Colonic mucosa (tissue), 4 donors: ENCODE results near the gene LCP2. TPM values are rescaled to one million over a fixed set of nuclear protein-coding genes. Genes with fewer than 3 reads are reported as not detected.

ENCODE experiments used
- DNase-seq: peaks from one replicate; pipeline ENCODE4 v3.0.0-alpha.2; 2020
- H3K27ac ChIP-seq: fragments of 200-600 bp; one replicate; pipeline ENCODE4 v1.8.0; 2021
- H3K27me3 ChIP-seq: fragments of 200-600 bp; one replicate; pipeline ENCODE4 v1.8.0; 2021
- H3K36me3 ChIP-seq: fragments of 200-600 bp; one replicate; pipeline ENCODE4 v1.8.0; 2021
- H3K4me1 ChIP-seq: fragments of 200-600 bp; one replicate; pipeline ENCODE4 v1.8.0; 2021; ENCODE audit warnings: mild to moderate bottlenecking
- H3K4me3 ChIP-seq: fragments of 200-600 bp; one replicate; pipeline ENCODE4 v1.8.0; 2021
- H3K9ac ChIP-seq, 2 donors: one replicate each; pipeline ENCODE4 v1.7.0; 2013; ENCODE audit warnings: control low read depth in 2 of 2, low read depth in 2 of 2, low read length in 2 of 2
- H3K9me3 ChIP-seq: fragments of 200-600 bp; one replicate; pipeline ENCODE4 v1.8.0; 2021
- CTCF ChIP-seq: fragments of 200-600 bp; IDR thresholded peaks from one replicate; pipeline ENCODE4 v1.8.0; 2022; ENCODE audit warnings: antibody characterized with exemption, mild to moderate bottlenecking
- intact Hi-C: fragments of 100-400 bp; cut with DNase I; formaldehyde crosslinking; loops from one replicate; pipeline ENCODE4 v1.14.1; 2022
- total RNA-seq, 2 donors: library from RNA; stranded (reverse); fragmentation: NEBNext Ultra II Directional in 1 of 2; extraction: Animal tissue kit (Norgen Biotek cat#: 25700) in 1 of 2; gene quantifications; one replicate each; pipeline ENCODE4 v1.2.1, GENCODE V29; 2021
- donor health status: healthy.
- donor health status: DM: no; HTN: no; CAD: no.
- donor health status: DM: no; HTN: no; CAD: no.

Gene LCP2
- total RNA-seq, 2 donors from 2014 or later: 8.0 to 13.4 TPM

- Histone ChIP-seq H3K4me1 (no peaks in the 10 kb centered on the region), H3K36me3 (no peaks in the 10 kb centered on the region), H3K27me3 (no peaks in the 10 kb centered on the region), H3K9me3 (no peaks in the 10 kb centered on the region), H3K27ac (no peak overlapping the region), H3K9ac (no peak overlapping the region), H3K4me3 (no peak overlapping the region)
- TF ChIP-seq CTCF: no peak
- intact Hi-C loops: no loop called here
- no peak for DNase-seq
Measured at GRCh38 chr5:170336065-170336464, 38.5 kb upstream of the LCP2 start.

- intact Hi-C loops: no loop called here
- H3K27ac ChIP-seq: no peak overlapping the region
Measured at GRCh38 chr5:170334626-170335025, 37.0 kb upstream of the LCP2 start.

GRCh38 chr5:170333161-170333910 is 35.8 kb upstream of the LCP2 start:
- TF ChIP-seq CTCF: no peak
- Histone ChIP-seq H3K27ac (peak overlapping the region; percentile 28), H3K9ac (no peak overlapping the region), H3K4me1 (no peaks in the 10 kb centered on the region), H3K9me3 (no peaks in the 10 kb centered on the region), H3K27me3 (no peaks in the 10 kb centered on the region), H3K36me3 (no peaks in the 10 kb centered on the region), H3K4me3 (no peak overlapping the region)
- DNase-seq: peak; percentile 31
- intact Hi-C loops: no loop called here

More at GRCh38 chr5:170334626-170335025, 37.0 kb upstream of the LCP2 start:
- Histone ChIP-seq H3K36me3 (no peaks in the 10 kb centered on the region), H3K27me3 (no peaks in the 10 kb centered on the region), H3K4me1 (no peaks in the 10 kb centered on the region), H3K9ac (no peak overlapping the region), H3K4me3 (no peak overlapping the region), H3K9me3 (no peaks in the 10 kb centered on the region)
- TF ChIP-seq CTCF: no peak
- DNase-seq: no peak

- no peaks in the 10 kb centered on the region for H3K4me1 ChIP-seq
- DNase-seq: no peak
- no peak overlapping the region for H3K27ac ChIP-seq
- TF ChIP-seq CTCF: no peak
- intact Hi-C loops: no loop called here
- H3K27me3 ChIP-seq: no peaks in the 10 kb centered on the region
- H3K36me3 ChIP-seq: no peaks in the 10 kb centered on the region
- H3K9me3 ChIP-seq: no peaks in the 10 kb centered on the region
- no peak overlapping the region for H3K4me3 ChIP-seq
- H3K9ac ChIP-seq: peak overlapping the region in 1 of 2 donors; percentile 45
Measured at GRCh38 chr5:170332058-170332457, 34.5 kb upstream of the LCP2 start.

GRCh38 chr5:170330568-170331054 is 33.0 kb upstream of the LCP2 start:
- no peak for TF ChIP-seq CTCF
- intact Hi-C loops: no loop called here
- Histone ChIP-seq H3K9me3 (no peaks in the 10 kb centered on the region), H3K9ac (no peak overlapping the region), H3K27ac (peak overlapping the region; percentile 56), H3K36me3 (no peaks in the 10 kb centered on the region), H3K27me3 (no peaks in the 10 kb centered on the region), H3K4me1 (no peaks in the 10 kb centered on the region), H3K4me3 (no peak overlapping the region)
- no peak for DNase-seq
